Measurements from ENCODE around the gene SUSD3. TPM values are rescaled to one million over a fixed set of nuclear protein-coding genes. Genes with fewer than 3 reads are reported as not detected.

The SUSD3 gene
- total RNA-seq, 1 donor from 2014 or later, result 9.1 TPM

DNA sequence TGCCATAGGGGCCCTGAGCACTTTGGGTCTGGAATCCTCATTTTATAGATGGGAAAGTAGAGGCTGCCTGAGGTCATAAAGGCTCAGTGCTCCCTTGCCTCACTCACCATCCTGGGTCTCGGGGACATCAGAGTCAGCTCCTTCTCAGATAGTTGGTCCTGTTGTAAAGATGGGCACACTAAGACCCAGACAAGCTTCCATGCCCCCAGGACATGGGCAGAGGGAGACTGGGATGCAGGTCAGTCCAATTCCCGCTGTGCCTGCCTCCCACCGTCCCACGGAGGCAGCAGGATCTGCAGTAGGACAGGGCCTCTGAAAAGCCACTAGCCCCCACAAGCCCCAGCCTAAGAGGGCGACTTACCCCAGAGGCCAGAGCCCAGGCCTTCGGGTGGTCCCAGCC, 19.0 kb upstream of the SUSD3 start:
- no peak for DNase-seq
- H3K9me3 Mint-ChIP-seq, result no peaks in the 10 kb centered on the region
- no peaks in the 10 kb centered on the region for H3K27me3 Mint-ChIP-seq
- TF ChIP-seq, protein P1, sequence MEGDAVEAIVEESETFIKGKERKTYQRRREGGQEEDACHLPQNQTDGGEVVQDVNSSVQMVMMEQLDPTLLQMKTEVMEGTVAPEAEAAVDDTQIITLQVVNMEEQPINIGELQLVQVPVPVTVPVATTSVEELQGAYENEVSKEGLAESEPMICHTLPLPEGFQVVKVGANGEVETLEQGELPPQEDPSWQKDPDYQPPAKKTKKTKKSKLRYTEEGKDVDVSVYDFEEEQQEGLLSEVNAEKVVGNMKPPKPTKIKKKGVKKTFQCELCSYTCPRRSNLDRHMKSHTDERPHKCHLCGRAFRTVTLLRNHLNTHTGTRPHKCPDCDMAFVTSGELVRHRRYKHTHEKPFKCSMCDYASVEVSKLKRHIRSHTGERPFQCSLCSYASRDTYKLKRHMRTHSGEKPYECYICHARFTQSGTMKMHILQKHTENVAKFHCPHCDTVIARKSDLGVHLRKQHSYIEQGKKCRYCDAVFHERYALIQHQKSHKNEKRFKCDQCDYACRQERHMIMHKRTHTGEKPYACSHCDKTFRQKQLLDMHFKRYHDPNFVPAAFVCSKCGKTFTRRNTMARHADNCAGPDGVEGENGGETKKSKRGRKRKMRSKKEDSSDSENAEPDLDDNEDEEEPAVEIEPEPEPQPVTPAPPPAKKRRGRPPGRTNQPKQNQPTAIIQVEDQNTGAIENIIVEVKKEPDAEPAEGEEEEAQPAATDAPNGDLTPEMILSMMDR (IDR thresholded peaks at IDR 0.05), result no peak
- H3K27ac Mint-ChIP-seq, result no peak overlapping the region
- ChIA-PET CTCF (no interaction called here), POLR2A (no interaction called here)
- peaks cover 16% of the 10 kb centered on the region for H3K36me3 Mint-ChIP-seq (ENCODE audit: low read depth)
- H3K4me1 Mint-ChIP-seq, result peaks cover 41% of the 10 kb centered on the region
- intact Hi-C loops (cut with micrococcal nuclease), result no loop called here
- no peak for ATAC-seq (ENCODE audit: low read depth)
- no peak overlapping the region for H3K4me3 Mint-ChIP-seq

DNA sequence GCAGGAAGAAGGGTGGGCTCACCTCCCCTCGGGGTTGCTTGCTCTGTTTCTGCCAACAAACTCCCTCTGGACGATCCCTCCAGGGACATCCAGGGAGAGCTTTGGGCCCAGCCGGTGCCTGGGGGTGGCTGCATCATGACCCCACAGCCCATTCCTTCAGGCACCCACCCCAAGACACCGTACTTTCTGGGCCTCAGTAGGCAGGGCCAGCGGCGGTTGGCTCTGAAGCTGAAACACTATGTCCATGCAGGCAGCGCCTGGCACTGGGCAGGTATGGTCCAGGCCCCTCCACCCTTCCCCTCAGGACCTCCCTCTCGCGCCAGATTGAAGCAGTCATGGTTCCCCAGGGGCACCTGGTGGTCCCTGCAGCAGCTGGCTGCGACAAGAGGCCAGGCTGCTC, 18.5 kb upstream of the SUSD3 start:
- H3K36me3 Mint-ChIP-seq (ENCODE audit: low read depth), result peaks cover 16% of the 10 kb centered on the region
- ATAC-seq (ENCODE audit: low read depth), result no peak
- peaks cover 41% of the 10 kb centered on the region for H3K4me1 Mint-ChIP-seq
- ChIA-PET CTCF (no interaction called here), POLR2A (interaction anchor here (0.6 to 1.4 kb wide), 2 partner anchors 12 to 73 kb away, joined by 4 to 7 read pairs; no protein-coding TSS in a partner anchor)
- H3K9me3 Mint-ChIP-seq, result no peaks in the 10 kb centered on the region
- DNase-seq, result no peak
- peak overlapping the region; percentile 30 for H3K27ac Mint-ChIP-seq
- intact Hi-C loops (cut with micrococcal nuclease), result loop anchor here (5.0 kb wide), 1 partner anchor 38 kb away; no protein-coding TSS in a partner anchor
- H3K27me3 Mint-ChIP-seq, result no peaks in the 10 kb centered on the region
- TF ChIP-seq, protein P1 (IDR thresholded peaks at IDR 0.05), result no peak
- H3K4me3 Mint-ChIP-seq, result no peak overlapping the region

DNA sequence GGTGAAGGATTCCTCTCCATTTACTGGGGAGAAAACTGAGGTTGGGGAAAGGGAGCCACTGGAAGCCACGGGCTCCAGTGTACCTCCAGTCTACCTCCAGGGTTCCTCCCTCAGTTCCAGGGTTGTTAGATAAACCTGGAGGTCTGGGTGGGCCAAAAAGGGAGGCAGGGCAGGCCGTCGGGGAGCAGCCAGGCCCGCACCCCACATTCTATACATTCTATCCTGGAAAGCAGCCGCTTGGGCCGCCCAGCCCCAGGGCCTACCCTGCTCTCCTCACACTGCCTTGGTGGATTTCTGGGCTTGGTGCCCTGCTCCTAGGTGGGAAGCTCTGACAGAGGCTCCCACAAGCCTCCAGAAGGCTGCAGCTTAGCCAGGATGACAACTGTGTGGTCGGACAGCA, 18.1 kb upstream of the SUSD3 start:
- TF ChIP-seq, protein P1 (IDR thresholded peaks at IDR 0.05), result no peak
- CTCF ChIA-PET, result no interaction called here
- intact Hi-C loops (cut with micrococcal nuclease), result loop anchor here (5.0 kb wide), 1 partner anchor 38 kb away; no protein-coding TSS in a partner anchor
- peaks cover 41% of the 10 kb centered on the region for H3K4me1 Mint-ChIP-seq
- H3K27ac Mint-ChIP-seq, result no peak overlapping the region
- no peaks in the 10 kb centered on the region for H3K27me3 Mint-ChIP-seq
- no peaks in the 10 kb centered on the region for H3K9me3 Mint-ChIP-seq
- POLR2A ChIA-PET, result interaction anchor here (0.6 to 1.4 kb wide), 2 partner anchors 12 to 73 kb away, joined by 4 to 7 read pairs; no protein-coding TSS in a partner anchor
- peaks cover 13% of the 10 kb centered on the region for H3K36me3 Mint-ChIP-seq (ENCODE audit: low read depth)
- no peak overlapping the region for H3K4me3 Mint-ChIP-seq
- ATAC-seq (ENCODE audit: low read depth), result no peak
- DNase-seq, result no peak

DNA sequence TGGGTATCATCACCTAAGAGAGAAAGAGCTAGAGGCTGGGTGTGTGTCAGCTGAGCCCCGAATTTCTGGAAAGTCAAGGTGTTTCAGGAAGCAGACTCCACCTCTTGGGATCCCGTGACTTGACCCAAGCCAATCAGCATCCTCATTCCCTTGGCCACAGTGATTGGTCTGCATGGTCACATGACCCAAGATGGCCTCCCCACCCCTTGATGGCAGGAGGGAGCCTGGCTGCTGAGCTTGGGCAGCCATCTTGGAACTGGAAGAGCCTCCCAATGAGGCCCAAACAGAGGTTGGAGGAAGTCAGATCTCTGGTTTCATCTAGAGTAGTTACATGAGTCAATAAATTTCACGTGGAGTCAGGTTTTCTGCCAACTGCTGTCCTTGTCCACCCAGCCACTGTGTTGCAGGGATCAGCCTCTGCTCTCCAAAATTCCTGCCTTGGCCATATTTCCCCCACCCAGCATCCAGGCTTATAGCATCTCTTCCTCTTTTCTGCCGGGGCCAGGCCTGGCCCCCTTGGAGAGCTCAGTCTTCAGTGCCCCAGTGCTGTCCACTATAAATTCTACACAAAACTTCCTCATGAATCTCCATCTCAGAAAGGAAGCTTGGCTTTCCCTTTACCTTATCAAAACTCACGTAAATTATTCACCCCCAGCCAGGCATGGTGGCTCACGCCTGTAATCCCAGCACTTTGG, 17.2 kb upstream of the SUSD3 start:
- CTCF ChIA-PET, result no interaction called here
- Mint-ChIP-seq H3K4me1 (peaks cover 41% of the 10 kb centered on the region), H3K27ac (no peak overlapping the region), H3K9me3 (no peaks in the 10 kb centered on the region), H3K4me3 (no peak overlapping the region), H3K36me3 (ENCODE audit: low read depth) (peaks cover 4% of the 10 kb centered on the region), H3K27me3 (no peaks in the 10 kb centered on the region)
- DNase-seq (no peak), ATAC-seq (ENCODE audit: low read depth) (no peak)
- intact Hi-C loops (cut with micrococcal nuclease), result loop anchor here (5.0 kb wide), 1 partner anchor 39 kb away; no protein-coding TSS in a partner anchor
- TF ChIP-seq, protein P1 (IDR thresholded peaks at IDR 0.05), result no peak
- POLR2A ChIA-PET, result interaction anchor here (1.4 kb wide), 1 partner anchor 13 kb away, joined by 4 read pairs; no protein-coding TSS in a partner anchor

DNA sequence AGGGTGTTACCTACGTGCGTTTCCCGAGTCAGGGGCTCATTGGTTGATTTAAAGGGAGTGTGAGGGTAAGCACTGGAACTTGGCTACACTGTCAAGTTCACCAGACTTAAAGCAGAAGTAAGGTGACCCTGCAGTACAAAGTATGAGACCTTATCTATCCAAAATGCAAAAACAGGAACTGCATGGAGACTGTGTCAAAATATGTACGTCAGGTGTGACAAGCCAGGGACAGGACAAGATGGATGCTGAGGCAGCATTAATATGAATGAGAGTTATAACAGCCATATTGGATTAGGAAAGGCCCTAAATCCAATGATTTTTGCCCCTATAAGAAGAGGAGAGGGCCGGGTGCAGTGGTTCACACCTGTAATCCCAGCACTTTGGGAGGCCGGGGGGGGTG, 15.4 kb upstream of the SUSD3 start:
- Mint-ChIP-seq H3K4me3 (peak overlapping the region; percentile 17), H3K27me3 (no peaks in the 10 kb centered on the region), H3K9me3 (no peaks in the 10 kb centered on the region), H3K27ac (peak overlapping the region; percentile 52), H3K4me1 (peaks cover 29% of the 10 kb centered on the region), H3K36me3 (ENCODE audit: low read depth) (no peaks in the 10 kb centered on the region)
- DNase-seq (no peak), ATAC-seq (ENCODE audit: low read depth) (peak; percentile 86)
- TF ChIP-seq, protein P1 (IDR thresholded peaks at IDR 0.05), result no peak
- POLR2A ChIA-PET, result interaction anchor here (0.7 kb wide), 1 partner anchor 53 kb away, joined by 4 read pairs; the partner anchor contains the start of gene CARD19
- intact Hi-C loops (cut with micrococcal nuclease), result loop anchor here (1.0 to 5.0 kb wide), 2 partner anchors 15 to 41 kb away; partner anchors contain the start of gene SUSD3
- CTCF ChIA-PET, result no interaction called here

Data from activated B cell treated with CpG ODN at 0.5 μM for 24 hours (primary cell).